ENCODE measurements around the gene DKKL1.

DKKL1 gene

GRCh38 chr19:49338023-49338677, 25.5 kb upstream of the DKKL1 start:
- DNase-seq (ENCODE audit: low read depth): no peak

- no peak for DNase-seq (ENCODE audit: low read depth)
Measured at GRCh38 chr19:49338691-49339300, 24.9 kb upstream of the DKKL1 start.

- DNase-seq (ENCODE audit: low read depth): peak; percentile 43
Measured at GRCh38 chr19:49339301-49340068, 24.2 kb upstream of the DKKL1 start.

GRCh38 chr19:49340069-49340864, 23.4 kb upstream of the DKKL1 start:
- DNase-seq (ENCODE audit: low read depth): no peak

- no peak for DNase-seq (ENCODE audit: low read depth)
Measured at GRCh38 chr19:49340865-49341718, 22.6 kb upstream of the DKKL1 start.

- DNase-seq (ENCODE audit: low read depth): no peak
Measured at GRCh38 chr19:49342291-49342721, 21.4 kb upstream of the DKKL1 start.

GRCh38 chr19:49343123-49343522, 20.6 kb upstream of the DKKL1 start:
- DNase-seq (ENCODE audit: low read depth): no peak

- no peak for DNase-seq (ENCODE audit: low read depth)
Measured at GRCh38 chr19:49344505-49345423, 18.9 kb upstream of the DKKL1 start.

GRCh38 chr19:49347191-49347590, 16.5 kb upstream of the DKKL1 start:
- no peak for DNase-seq (ENCODE audit: low read depth)

- DNase-seq (ENCODE audit: low read depth): peak; percentile 72
Measured at GRCh38 chr19:49347835-49348234, 15.8 kb upstream of the DKKL1 start.

- DNase-seq (ENCODE audit: low read depth): no peak
Measured at GRCh38 chr19:49348305-49349189, 15.1 kb upstream of the DKKL1 start.

GRCh38 chr19:49349567-49349966, 14.1 kb upstream of the DKKL1 start:
- no peak for DNase-seq (ENCODE audit: low read depth)

GRCh38 chr19:49355909-49356353, 7.7 kb upstream of the DKKL1 start:
- DNase-seq (ENCODE audit: low read depth): peak; percentile 27

GRCh38 chr19:49356382-49356781, 7.3 kb upstream of the DKKL1 start:
- DNase-seq (ENCODE audit: low read depth): no peak

- no peak for DNase-seq (ENCODE audit: low read depth)
Measured at GRCh38 chr19:49357186-49357585, 6.5 kb upstream of the DKKL1 start.

GRCh38 chr19:49359851-49360820, 3.5 kb upstream of the DKKL1 start:
- DNase-seq (ENCODE audit: low read depth): no peak

GRCh38 chr19:49361438-49362047, 2.1 kb upstream of the DKKL1 start:
- peak; percentile 72 for DNase-seq (ENCODE audit: low read depth)

Measured in GM04504 (cell line).